Forelimb muscle (tissue), 1 donor: Measurements from ENCODE around the gene CARD8. TPM values are rescaled to one million over a fixed set of nuclear protein-coding genes. Genes with fewer than 3 reads are reported as not detected.

Source experiments
- DNase-seq: peaks from one replicate; pipeline ENCODE4 v3.0.0-alpha.2; 2013; ENCODE audit warnings: low read depth
- polyA plus RNA-seq: library from polyadenylated mRNA; unstranded; fragments of 120-200 nt; gene quantifications from one replicate; pipeline ENCODE4 v1.2.1, GENCODE V29; 2013; ENCODE audit not compliant: insufficient read length

CARD8 gene
- polyA plus RNA-seq, 1 donor = 36.1 TPM

- no peak for DNase-seq
These were observed 49.2 kb downstream of the CARD8 start for GRCh38 chr19:48206397-48207093.

- peak; percentile 86 for DNase-seq
These were observed 51.7 kb downstream of the CARD8 start for GRCh38 chr19:48203794-48204628.

GRCh38 chr19:48203222-48203793, 52.4 kb downstream of the CARD8 start:
- DNase-seq = no peak

GRCh38 chr19:48196933-48197665, 58.6 kb downstream of the CARD8 start:
- no peak for DNase-seq

- DNase-seq = no peak
These were observed 59.4 kb downstream of the CARD8 start for GRCh38 chr19:48196321-48196763.

- DNase-seq = no peak
These were observed 60.6 kb downstream of the CARD8 start for GRCh38 chr19:48194844-48195830.

- DNase-seq = no peak
These were observed 61.5 kb downstream of the CARD8 start for GRCh38 chr19:48194041-48194843.

- DNase-seq = no peak
These were observed 63.0 kb downstream of the CARD8 start for GRCh38 chr19:48192750-48193149.

- DNase-seq = no peak
These were observed 64.8 kb downstream of the CARD8 start for GRCh38 chr19:48190885-48191284.

- DNase-seq = no peak
These were observed 65.3 kb downstream of the CARD8 start for GRCh38 chr19:48190288-48190884.

GRCh38 chr19:48186541-48186991, 69.1 kb downstream of the CARD8 start:
- no peak for DNase-seq

GRCh38 chr19:48186015-48186414, 69.7 kb downstream of the CARD8 start:
- no peak for DNase-seq

GRCh38 chr19:48183356-48183755, 72.4 kb downstream of the CARD8 start:
- no peak for DNase-seq

GRCh38 chr19:48182434-48182833, 73.3 kb downstream of the CARD8 start:
- DNase-seq = no peak

GRCh38 chr19:48181505-48181904, 74.2 kb downstream of the CARD8 start:
- DNase-seq = no peak

- DNase-seq = no peak
These were observed 79.5 kb downstream of the CARD8 start for GRCh38 chr19:48176226-48176625.

GRCh38 chr19:48175578-48175977, 80.1 kb downstream of the CARD8 start:
- DNase-seq = no peak

- DNase-seq = no peak
These were observed 81.2 kb downstream of the CARD8 start for GRCh38 chr19:48174445-48175030.

- no peak for DNase-seq
These were observed 84.0 kb downstream of the CARD8 start for GRCh38 chr19:48171710-48172109.
